ENCODE results near the gene CD8A.
A peak's percentile ranks its signal among the peaks of the same experiment; 100 is the strongest.

CD8A gene

DNA sequence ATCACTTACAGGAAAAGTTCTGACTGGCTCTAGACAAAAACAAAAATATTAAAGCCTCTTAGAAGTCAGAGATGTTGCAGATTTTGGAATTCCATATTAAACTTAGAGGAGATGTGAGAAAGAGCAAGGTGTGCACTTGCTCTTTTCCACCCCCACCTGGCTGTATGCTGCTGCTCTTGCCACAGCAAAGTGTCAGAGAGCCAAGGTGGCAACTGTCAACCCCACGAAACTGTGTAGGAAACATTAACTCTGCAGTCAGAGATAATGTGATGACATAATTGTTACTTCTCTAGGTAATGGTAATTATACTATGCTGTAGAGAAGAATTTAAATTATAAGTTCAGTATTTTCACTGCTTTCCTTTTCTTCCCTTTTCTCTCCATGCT is 25.4 kb downstream of the CD8A start:
- TF ChIP-seq, protein P1, sequence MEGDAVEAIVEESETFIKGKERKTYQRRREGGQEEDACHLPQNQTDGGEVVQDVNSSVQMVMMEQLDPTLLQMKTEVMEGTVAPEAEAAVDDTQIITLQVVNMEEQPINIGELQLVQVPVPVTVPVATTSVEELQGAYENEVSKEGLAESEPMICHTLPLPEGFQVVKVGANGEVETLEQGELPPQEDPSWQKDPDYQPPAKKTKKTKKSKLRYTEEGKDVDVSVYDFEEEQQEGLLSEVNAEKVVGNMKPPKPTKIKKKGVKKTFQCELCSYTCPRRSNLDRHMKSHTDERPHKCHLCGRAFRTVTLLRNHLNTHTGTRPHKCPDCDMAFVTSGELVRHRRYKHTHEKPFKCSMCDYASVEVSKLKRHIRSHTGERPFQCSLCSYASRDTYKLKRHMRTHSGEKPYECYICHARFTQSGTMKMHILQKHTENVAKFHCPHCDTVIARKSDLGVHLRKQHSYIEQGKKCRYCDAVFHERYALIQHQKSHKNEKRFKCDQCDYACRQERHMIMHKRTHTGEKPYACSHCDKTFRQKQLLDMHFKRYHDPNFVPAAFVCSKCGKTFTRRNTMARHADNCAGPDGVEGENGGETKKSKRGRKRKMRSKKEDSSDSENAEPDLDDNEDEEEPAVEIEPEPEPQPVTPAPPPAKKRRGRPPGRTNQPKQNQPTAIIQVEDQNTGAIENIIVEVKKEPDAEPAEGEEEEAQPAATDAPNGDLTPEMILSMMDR (IDR thresholded peaks at IDR 0.05; ENCODE audit: unreplicated experiment in 3 of 3): no peak
- H3K4me1 Mint-ChIP-seq: peaks cover 16% of the 10 kb centered on the region
- no peaks in the 10 kb centered on the region for H3K27me3 Mint-ChIP-seq (ENCODE audit: low read depth)

GRCh38 chr2:86764661-86765309 is 25.9 kb downstream of the CD8A start:
- H3K4me3 Mint-ChIP-seq: no peak overlapping the region
- H3K27ac Mint-ChIP-seq: peak overlapping the region in 2 of 3 experiments; percentile 5 to 13
- H3K36me3 Mint-ChIP-seq (ENCODE audit: low read depth): peaks cover 25% of the 10 kb centered on the region
- H3K27me3 Mint-ChIP-seq (ENCODE audit: low read depth): no peaks in the 10 kb centered on the region
- TF ChIP-seq, protein P1 (IDR thresholded peaks at IDR 0.05; ENCODE audit: unreplicated experiment in 3 of 3): peak; percentile 63 to 78 (median 65)
- no peaks in the 10 kb centered on the region for H3K9me3 Mint-ChIP-seq
- H3K4me1 Mint-ChIP-seq: peaks cover 18% of the 10 kb centered on the region

More for the DNA sequence above, 25.4 kb downstream of the CD8A start:
- H3K36me3 Mint-ChIP-seq (ENCODE audit: low read depth): peaks cover 28% of the 10 kb centered on the region
- H3K9me3 Mint-ChIP-seq: no peaks in the 10 kb centered on the region
- no peak overlapping the region for H3K4me3 Mint-ChIP-seq
- no peak overlapping the region for H3K27ac Mint-ChIP-seq

GRCh38 chr2:86760371-86760770 is 30.3 kb downstream of the CD8A start:
- Mint-ChIP-seq H3K4me1 (peaks cover 27% of the 10 kb centered on the region), H3K27me3 (ENCODE audit: low read depth) (no peaks in the 10 kb centered on the region), H3K27ac (no peak overlapping the region), H3K9me3 (no peaks in the 10 kb centered on the region), H3K4me3 (no peak overlapping the region), H3K36me3 (ENCODE audit: low read depth) (peaks cover 38% of the 10 kb centered on the region)
- TF ChIP-seq, protein P1 (IDR thresholded peaks at IDR 0.05; ENCODE audit: unreplicated experiment in 3 of 3): no peak

- Mint-ChIP-seq H3K27ac (peak overlapping the region in 1 of 3 experiments; percentile 7), H3K4me3 (no peak overlapping the region), H3K36me3 (ENCODE audit: low read depth) (peaks cover 53% of the 10 kb centered on the region), H3K27me3 (ENCODE audit: low read depth) (no peaks in the 10 kb centered on the region), H3K4me1 (peaks cover 21% of the 10 kb centered on the region), H3K9me3 (no peaks in the 10 kb centered on the region)
- TF ChIP-seq, protein P1 (IDR thresholded peaks at IDR 0.05; ENCODE audit: unreplicated experiment in 3 of 3): no peak
These were observed 32.3 kb downstream of the CD8A start for GRCh38 chr2:86758405-86758804.

GRCh38 chr2:86753606-86754005 is 37.1 kb downstream of the CD8A start:
- TF ChIP-seq, protein P1 (IDR thresholded peaks at IDR 0.05; ENCODE audit: unreplicated experiment in 3 of 3): no peak
- no peak overlapping the region for H3K4me3 Mint-ChIP-seq

DNA sequence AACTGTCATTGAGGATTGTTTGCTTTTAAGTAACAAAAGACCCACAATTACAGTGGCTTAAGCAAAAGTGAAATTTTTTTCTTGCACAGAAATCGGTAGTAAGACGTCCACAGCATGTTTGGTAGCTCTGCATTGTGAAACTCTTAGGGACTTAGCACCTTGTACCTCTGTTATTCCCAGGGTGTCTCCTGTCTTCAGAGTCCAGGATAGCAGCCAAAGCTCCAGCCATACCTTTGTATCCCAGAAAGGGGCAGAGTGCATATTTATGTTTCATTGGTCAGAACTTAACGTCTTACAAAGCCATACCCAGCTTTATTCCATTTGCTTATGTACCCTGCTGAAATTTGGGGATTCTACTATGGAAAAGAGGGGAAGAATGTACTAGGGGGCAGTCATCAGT is 37.8 kb downstream of the CD8A start:
- Mint-ChIP-seq H3K4me1 (no peaks in the 10 kb centered on the region), H3K27ac (no peak overlapping the region), H3K36me3 (ENCODE audit: low read depth) (peaks cover 91% of the 10 kb centered on the region), H3K9me3 (peaks cover 25% of the 10 kb centered on the region), H3K4me3 (no peak overlapping the region), H3K27me3 (ENCODE audit: low read depth) (no peaks in the 10 kb centered on the region)
- TF ChIP-seq, protein P1 (IDR thresholded peaks at IDR 0.05; ENCODE audit: unreplicated experiment in 3 of 3): no peak

More at GRCh38 chr2:86753606-86754005, 37.1 kb downstream of the CD8A start:
- Mint-ChIP-seq H3K27me3 (ENCODE audit: low read depth) (no peaks in the 10 kb centered on the region), H3K9me3 (peaks cover 24% of the 10 kb centered on the region), H3K27ac (no peak overlapping the region), H3K4me1 (peaks cover 5% of the 10 kb centered on the region), H3K36me3 (ENCODE audit: low read depth) (peaks cover 90% of the 10 kb centered on the region)
